Endothelial cell of umbilical vein (primary cell): ENCODE data around the gene MAEA. TPM values are rescaled to one million over a fixed set of nuclear protein-coding genes. Genes with fewer than 3 reads are reported as not detected.

Source experiments
- BruUV-seq: library from RNA; stranded (reverse); fragments of 400-500 nt; replicated peaks from 2 replicates; lab custom pipeline; 2021; lab: Mats Ljungman, UMichigan
- CTCF ChIA-PET: fragments of 300-600, 350-600 bp; sonication (Branson Sonifier 250); formaldehyde crosslinking; loops from one replicate; lab custom pipeline; 2021; ENCODE audit warnings: antibody characterized with exemption, inconsistent platforms; lab: Charles Lee
- POLR2A ChIA-PET: fragments of 300-600, 350-600 bp; sonication (Branson Sonifier 250); formaldehyde crosslinking; loops from one replicate; lab custom pipeline; 2021; ENCODE audit warnings: antibody characterized with exemption, inconsistent platforms; lab: Charles Lee
- DNase-seq: peaks from one replicate; pipeline ENCODE4 v3.0.0-alpha.2; 2011; ENCODE audit warnings: low read depth, low spot score
- FAIRE-seq: peaks from 2 replicates; lab custom pipeline; 2011; peaks lifted over from hg19 to GRCh38; lab: Jason Lieb, UNC
- H2AFZ ChIP-seq: 2 replicates; pipeline ENCODE4 v1.6.0; 2012; ENCODE audit warnings: low read depth, low read length, control low read depth, inconsistent platforms
- H3K27ac ChIP-seq: 2 replicates; pipeline ENCODE4 v1.5.1; 2011; ENCODE audit warnings: low read depth, mild to moderate bottlenecking, control low read depth, low read length, moderate library complexity; ENCODE audit not compliant: insufficient read depth
- H3K27me3 ChIP-seq, 2 experiments: 2 replicates each; pipeline versions ENCODE4 v1.6.0 to v1.6.1; 2011; ENCODE audit warnings: low read length in 2 of 2, mixed read lengths in 1 of 2; ENCODE audit not compliant: control insufficient read depth in 2 of 2, insufficient read depth in 2 of 2
- H3K36me3 ChIP-seq, 2 experiments: 2 replicates in 1 of 2; 3 replicates in 1 of 2; pipeline ENCODE4 v1.5.1; 2011; ENCODE audit warnings: low read length in 2 of 2, mild to moderate bottlenecking in 1 of 2, moderate library complexity in 1 of 2; ENCODE audit not compliant: control insufficient read depth in 2 of 2, insufficient read depth in 2 of 2; ENCODE audit errors: extremely low read depth in 1 of 2
- H3K4me1 ChIP-seq: 3 replicates; pipeline ENCODE4 v1.5.1; 2011; ENCODE audit warnings: mild to moderate bottlenecking, low read length; ENCODE audit not compliant: control insufficient read depth, insufficient read depth; ENCODE audit errors: extremely low read depth
- H3K4me2 ChIP-seq: 2 replicates; pipeline ENCODE4 v1.6.1; 2011; ENCODE audit warnings: low read length, control low read depth, mixed read lengths; ENCODE audit not compliant: insufficient read depth
- H3K4me3 ChIP-seq, 3 experiments: fragments of 200-600 bp in 1 of 3; sonication (generic), shearing (Covaris generic) in 1 of 3; replicated peaks in 1 of 3; 2 replicates each; pipeline ENCODE4 v1.5.1; 2011 to 2016; ENCODE audit warnings: control low read depth in 3 of 3, low read length in 3 of 3, mild to moderate bottlenecking in 2 of 3, inconsistent platforms in 1 of 3, low read depth in 1 of 3, moderate library complexity in 1 of 3; ENCODE audit not compliant: insufficient read depth in 1 of 3
- H3K79me2 ChIP-seq: 2 replicates; pipeline ENCODE4 v1.6.0; 2012; ENCODE audit warnings: low read length, inconsistent platforms; ENCODE audit not compliant: control insufficient read depth, insufficient read depth
- H3K9ac ChIP-seq: replicated peaks from 2 replicates; pipeline ENCODE3; 2011; ENCODE audit warnings: low read length, control low read depth; ENCODE audit not compliant: insufficient read depth; ENCODE audit errors: extremely low read depth
- H3K9me1 ChIP-seq: replicated peaks from 3 replicates; pipeline ENCODE4 v1.6.0; 2011; ENCODE audit warnings: mild to moderate bottlenecking, low read length; ENCODE audit not compliant: control insufficient read depth, insufficient read depth; ENCODE audit errors: extremely low read depth
- H3K9me3 ChIP-seq: replicated peaks from 2 replicates; pipeline ENCODE4 v1.5.1; 2012; ENCODE audit warnings: low read length, inconsistent platforms; ENCODE audit not compliant: control insufficient read depth, insufficient read depth
- H4K20me1 ChIP-seq: replicated peaks from 2 replicates; pipeline ENCODE3; 2011; ENCODE audit warnings: mild to moderate bottlenecking, low read length; ENCODE audit not compliant: control insufficient read depth, insufficient read depth; ENCODE audit errors: extremely low read depth
- EZH2 ChIP-seq: IDR thresholded peaks from 2 replicates; pipeline ENCODE4 v1.6.1; 2012; ENCODE audit warnings: borderline replicate concordance, low read depth, mild to moderate bottlenecking, moderate library complexity, low read length, inconsistent platforms; ENCODE audit not compliant: severe bottlenecking
- JUN ChIP-seq: IDR thresholded peaks from 2 replicates; pipeline ENCODE4 v1.6.1; 2011; ENCODE audit warnings: borderline replicate concordance, low read depth; ENCODE audit not compliant: insufficient read length, insufficient read depth
- MAX ChIP-seq: IDR thresholded peaks from 2 replicates; pipeline ENCODE4 v1.6.1; 2011; ENCODE audit not compliant: insufficient read depth, insufficient read length
- dilution Hi-C: fragments of 300-500 bp; cut with MboI; formaldehyde crosslinking; loops from one replicate; pipeline ENCODE4 v1.15.0; 2019; ENCODE audit warnings: low sequenced_read_pairs; ENCODE audit not compliant: extremely low pct_ligation_motif_present
- intact Hi-C: fragments of 100-400 bp; cut with micrococcal nuclease; formaldehyde crosslinking; loops from one replicate; pipeline ENCODE4 v1.10.0; 2022
- polyA plus RNA-seq, 4 experiments: library from polyadenylated mRNA; depleted of rRNA in 3 of 4; stranded (reverse) in 3 of 4; unstranded in 1 of 4; fragments of >200 nt; gene quantifications; 2 replicates each; pipeline versions ENCODE4 v1.2.1 to v1.2.3, GENCODE V29; 2011 to 2012; ENCODE audit warnings: missing spikeins in 1 of 4
- total RNA-seq: library from RNA; stranded (reverse); gene quantifications from 2 replicates; pipeline ENCODE4 v1.2.3, GENCODE V29; 2021

The MAEA gene
- total and polyA plus RNA-seq, 2 donors (not counting 3 experiments of a cell fraction or from before 2014, with no cell fraction given): 66.0 to 108 TPM

GRCh38 chr4:1255699-1256098 is 34.0 kb upstream of the MAEA start:
- no peak overlapping the region for H3K9ac ChIP-seq
- no peaks in the 10 kb centered on the region for H4K20me1 ChIP-seq
- intact Hi-C loops: no loop called here
- H3K27ac ChIP-seq: no peak overlapping the region
- H3K9me3 ChIP-seq: no peaks in the 10 kb centered on the region
- no peak overlapping the region for H3K4me3 ChIP-seq
- no peak overlapping the region for H3K4me2 ChIP-seq
- no peaks in the 10 kb centered on the region for H3K9me1 ChIP-seq
- no peak for DNase-seq
- ChIA-PET POLR2A (no interaction called here), CTCF (interaction anchor here (1.1 to 1.5 kb wide), 2 partner anchors 9 to 13 kb away, joined by 3 read pairs; no protein-coding TSS in a partner anchor)
- no peaks in the 10 kb centered on the region for H3K36me3 ChIP-seq
- dilution Hi-C loops: no loop called here
- no peak overlapping the region for H2AFZ ChIP-seq
- H3K27me3 ChIP-seq: peaks cover 2 to 10% of the 10 kb centered on the region in 2 experiments
- no peaks in the 10 kb centered on the region for H3K4me1 ChIP-seq
- no peak for FAIRE-seq
- no peak for TF ChIP-seq JUN
- no peak for TF ChIP-seq MAX
- peaks cover 3% of the 10 kb centered on the region for H3K79me2 ChIP-seq
- no TSS peak for BruUV-seq

- H3K27ac ChIP-seq: no peak overlapping the region
- H3K4me3 ChIP-seq: no peak overlapping the region
- no peaks in the 10 kb centered on the region for H3K4me1 ChIP-seq
- no peak overlapping the region for H3K9ac ChIP-seq
- CTCF ChIA-PET: interaction anchor here (2.0 kb wide), 1 partner anchor 10 kb away, joined by 8 read pairs; no protein-coding TSS in a partner anchor
- H3K4me2 ChIP-seq: no peak overlapping the region
- H3K9me1 ChIP-seq: no peaks in the 10 kb centered on the region
- intact Hi-C loops (no loop called here), dilution Hi-C loops (no loop called here)
- no peak for DNase-seq
- no TSS peak for BruUV-seq
- no peaks in the 10 kb centered on the region for H3K79me2 ChIP-seq
- H4K20me1 ChIP-seq: no peaks in the 10 kb centered on the region
- H3K9me3 ChIP-seq: no peaks in the 10 kb centered on the region
- FAIRE-seq: no peak
- no peak overlapping the region for H2AFZ ChIP-seq
- TF ChIP-seq EZH2: no peak
- no peak for TF ChIP-seq MAX
- H3K36me3 ChIP-seq: no peaks in the 10 kb centered on the region
- peaks cover 2 to 10% of the 10 kb centered on the region in 2 experiments for H3K27me3 ChIP-seq
- POLR2A ChIA-PET: interaction anchor here (0.7 kb wide), 1 partner anchor 13 kb away, joined by 8 read pairs; no protein-coding TSS in a partner anchor
Observed at GRCh38 chr4:1258457-1258856, 31.2 kb upstream of the MAEA start.
